ENCODE data around the gene TRIM33.

DNA sequence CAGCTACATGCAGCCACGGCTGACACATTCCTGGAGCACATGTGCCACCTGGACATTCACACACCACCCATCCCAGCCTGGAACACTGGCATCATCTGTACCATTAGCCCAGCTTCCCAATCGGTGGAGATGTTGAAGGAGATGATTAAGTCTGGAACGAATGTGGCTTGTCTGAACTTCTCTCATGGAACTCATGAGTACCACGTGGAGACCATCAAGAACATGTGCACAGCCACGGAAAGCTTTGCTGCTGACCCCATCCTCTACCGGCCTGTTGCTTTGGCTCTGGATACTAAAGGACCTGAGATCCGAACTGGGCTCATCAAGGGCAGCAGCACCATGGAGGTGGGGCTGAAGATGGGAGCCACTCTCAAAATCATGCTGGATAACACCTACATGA lies 25.0 kb upstream of the TRIM33 start:
- TF ChIP-seq EZH2 (IDR thresholded peaks at IDR 0.05; ENCODE audit: insufficient read depth, poor library complexity, severe bottlenecking) (no peak), EZH2phosphoT487 (IDR thresholded peaks at IDR 0.05; ENCODE audit: insufficient read depth, low read depth) (no peak)

Measured in GM23248 (cell line).